ENCODE results near the gene KIAA0319L.
"Not testable (repeated sequence)": the region's sequence is repeated elsewhere in the genome, so short reads cannot be mapped to it uniquely, and the experiment has no call there.

The KIAA0319L gene

DNA sequence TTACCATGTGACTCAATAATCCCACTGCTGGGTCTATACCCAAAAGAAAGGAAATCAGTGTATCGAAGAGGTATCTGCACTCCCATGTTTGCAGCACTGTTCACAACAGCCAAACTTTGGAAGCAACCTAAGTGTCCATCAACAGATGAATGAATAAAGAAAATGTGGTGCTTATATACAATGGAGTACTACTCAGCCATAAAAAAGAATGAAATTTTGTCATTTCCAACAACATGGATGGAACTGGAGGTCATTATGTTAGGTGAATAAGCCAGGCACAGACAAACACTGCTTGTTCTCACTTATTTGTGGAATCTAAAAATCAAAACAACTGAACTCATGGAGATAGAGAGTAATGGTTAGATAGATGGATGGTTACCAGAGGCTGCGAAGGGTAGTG is 79.3 kb downstream of the KIAA0319L start:
- no peak for DNase-seq

DNA sequence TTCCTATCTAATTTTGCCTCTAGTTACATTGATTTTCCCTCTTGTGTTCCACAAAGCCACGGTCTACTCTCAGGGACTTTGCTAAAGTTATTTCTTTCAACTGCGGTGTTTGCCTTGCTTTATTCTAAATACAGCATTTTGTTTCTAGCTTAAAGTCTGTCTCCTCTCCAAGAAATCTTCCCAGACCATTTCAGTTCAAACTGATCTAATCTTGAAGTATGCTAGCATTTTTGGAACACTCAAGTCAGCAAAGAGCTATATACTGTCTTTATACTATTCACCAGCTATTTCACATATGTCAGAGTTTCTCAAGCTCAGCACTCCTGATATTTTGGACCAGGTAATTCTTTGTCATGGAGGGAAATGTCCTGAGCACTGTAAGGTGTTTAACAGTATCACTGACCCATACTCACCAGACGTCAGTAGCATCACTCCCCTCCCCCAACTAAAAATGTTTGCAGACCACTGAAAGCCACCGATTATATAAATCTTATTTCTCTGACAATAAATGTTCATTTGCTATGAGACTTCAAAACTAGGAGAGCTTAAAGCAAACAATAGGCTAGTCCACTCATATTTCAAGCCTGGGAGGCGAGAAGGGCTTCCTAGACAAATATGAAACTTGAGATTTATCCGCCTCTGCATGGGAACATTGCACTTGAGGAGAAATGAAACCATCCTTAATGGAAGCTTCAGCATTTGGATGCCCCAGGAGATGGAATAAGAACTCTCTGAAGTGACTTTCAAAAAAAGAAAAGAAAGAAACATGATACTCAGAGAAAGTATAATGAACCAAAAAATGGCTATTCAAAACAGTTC is 81.1 kb downstream of the KIAA0319L start:
- no peak for DNase-seq

DNA sequence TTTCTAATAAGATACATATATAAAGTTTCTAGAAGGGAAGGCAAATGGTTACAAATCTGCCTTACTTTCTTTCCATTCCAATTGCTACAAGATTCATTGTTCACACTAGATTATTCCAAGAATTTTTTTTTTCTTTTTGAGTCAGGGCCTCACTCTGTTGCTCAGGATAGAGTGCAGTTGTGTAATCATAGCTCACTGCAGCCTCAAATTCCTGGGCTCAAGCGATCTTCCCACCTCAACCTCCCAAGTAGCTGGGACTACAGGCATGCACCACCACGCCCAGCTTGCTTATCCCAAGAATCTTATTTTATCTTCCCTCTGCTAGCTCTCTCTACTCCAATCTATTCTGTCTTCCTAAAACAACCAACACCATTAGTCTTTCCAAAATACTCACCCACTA is 81.8 kb downstream of the KIAA0319L start:
- no peak for DNase-seq

DNA sequence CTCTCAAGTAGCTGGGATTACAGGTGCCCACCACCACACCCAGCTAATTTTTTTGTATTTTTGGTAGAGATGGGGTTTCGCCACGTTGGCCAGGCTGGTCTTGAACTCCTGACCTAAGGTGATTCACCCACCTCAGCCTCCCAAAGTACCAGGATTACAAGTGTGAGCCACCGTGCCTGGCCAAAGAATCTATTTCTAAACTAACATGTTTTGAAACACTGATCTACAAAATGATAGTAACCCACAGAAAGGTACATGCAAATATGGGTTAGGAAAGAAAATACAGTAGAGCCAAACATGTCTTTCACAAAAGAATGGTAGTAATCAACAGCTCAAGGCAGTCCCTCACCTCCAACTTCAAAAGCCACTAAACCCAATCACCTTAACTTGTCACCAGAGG is 84.0 kb downstream of the KIAA0319L start:
- DNase-seq = not testable (repeated sequence)

DNA sequence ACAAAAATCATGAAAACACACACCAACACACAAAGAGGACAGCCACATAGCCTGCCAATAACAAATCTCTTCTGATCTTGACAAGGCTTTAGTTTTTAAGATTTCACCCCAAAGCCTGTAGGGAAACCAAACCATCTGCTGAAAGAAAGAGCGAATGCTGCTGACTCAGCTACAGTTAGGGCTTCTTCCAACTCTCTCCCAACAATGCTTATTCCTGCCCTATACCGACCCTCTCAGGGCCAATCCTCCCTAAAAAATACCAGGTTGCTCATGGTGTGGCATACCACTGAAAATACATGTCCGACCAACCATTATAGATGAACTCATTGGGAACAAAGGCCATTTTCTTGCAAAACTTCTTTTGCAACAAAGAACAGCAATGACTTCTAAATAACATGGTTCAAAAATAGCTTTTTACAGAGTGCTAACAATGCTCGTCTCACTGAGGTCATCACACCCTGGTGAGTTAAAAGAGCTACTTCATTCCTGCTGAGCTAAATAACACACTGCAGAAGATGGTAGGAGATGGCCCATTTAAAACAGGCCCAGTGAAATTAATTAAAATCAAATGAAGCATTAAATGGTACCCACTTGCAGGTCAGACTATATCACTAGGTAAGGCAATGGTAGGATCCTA is 86.1 kb downstream of the KIAA0319L start:
- no peak for DNase-seq

DNA sequence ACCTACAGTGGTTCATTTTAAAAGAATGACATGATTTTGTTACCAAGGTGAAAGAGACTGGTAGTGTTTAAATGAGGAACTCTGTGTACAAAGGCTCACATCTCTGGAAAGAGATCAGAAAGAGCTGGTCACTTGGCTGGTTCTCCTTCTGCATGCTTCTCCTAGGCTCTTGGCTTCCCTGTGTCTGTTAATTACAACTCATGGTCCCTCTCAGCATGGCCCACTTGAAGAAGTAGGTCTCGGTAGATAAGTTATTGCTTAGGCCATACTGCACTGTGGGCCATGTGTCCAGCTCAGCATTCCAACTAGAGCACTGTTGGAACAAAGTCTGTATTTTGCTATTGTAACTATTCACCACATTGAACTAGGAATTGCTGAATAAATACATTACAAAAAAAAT is 91.1 kb downstream of the KIAA0319L start:
- no peak for DNase-seq

DNA sequence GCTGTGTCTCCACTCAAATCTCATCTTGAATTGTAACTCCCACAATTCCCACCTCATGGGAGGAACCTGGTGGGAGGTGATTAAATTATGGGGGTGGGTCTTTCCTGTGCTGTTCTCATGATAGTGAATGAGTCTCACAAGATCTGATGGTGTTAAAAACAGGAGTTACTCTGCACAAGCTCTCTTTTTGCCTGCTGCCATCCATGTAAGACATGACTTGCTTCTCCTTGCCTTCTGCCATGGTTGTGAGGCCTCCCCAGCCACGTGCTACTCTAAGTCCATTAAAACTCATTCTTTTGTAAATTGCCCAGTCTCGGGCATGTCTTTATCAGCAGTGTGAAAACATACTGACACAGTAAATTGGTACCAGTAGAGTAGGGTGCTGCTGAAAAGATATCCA is 93.5 kb downstream of the KIAA0319L start:
- not testable (repeated sequence) for DNase-seq

DNA sequence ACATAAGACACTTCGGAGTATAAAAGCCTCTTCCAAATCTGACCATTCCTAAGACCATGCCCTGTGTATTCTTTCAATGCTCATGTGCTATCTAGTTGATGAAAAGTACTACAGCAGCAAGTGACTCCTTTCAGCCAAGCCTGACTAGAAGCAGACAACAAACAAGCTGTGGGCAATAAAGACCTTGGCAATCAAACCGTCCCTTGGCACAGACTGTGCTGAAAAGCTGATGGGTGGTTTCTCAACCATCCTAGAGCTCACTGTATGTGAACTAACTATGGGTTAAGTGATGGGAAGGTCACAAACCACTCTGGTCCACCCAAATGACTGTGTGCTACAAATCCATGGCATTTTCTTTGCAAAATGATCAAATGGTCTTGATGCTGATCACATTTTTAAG is 94.0 kb downstream of the KIAA0319L start:
- DNase-seq = no peak

DNA sequence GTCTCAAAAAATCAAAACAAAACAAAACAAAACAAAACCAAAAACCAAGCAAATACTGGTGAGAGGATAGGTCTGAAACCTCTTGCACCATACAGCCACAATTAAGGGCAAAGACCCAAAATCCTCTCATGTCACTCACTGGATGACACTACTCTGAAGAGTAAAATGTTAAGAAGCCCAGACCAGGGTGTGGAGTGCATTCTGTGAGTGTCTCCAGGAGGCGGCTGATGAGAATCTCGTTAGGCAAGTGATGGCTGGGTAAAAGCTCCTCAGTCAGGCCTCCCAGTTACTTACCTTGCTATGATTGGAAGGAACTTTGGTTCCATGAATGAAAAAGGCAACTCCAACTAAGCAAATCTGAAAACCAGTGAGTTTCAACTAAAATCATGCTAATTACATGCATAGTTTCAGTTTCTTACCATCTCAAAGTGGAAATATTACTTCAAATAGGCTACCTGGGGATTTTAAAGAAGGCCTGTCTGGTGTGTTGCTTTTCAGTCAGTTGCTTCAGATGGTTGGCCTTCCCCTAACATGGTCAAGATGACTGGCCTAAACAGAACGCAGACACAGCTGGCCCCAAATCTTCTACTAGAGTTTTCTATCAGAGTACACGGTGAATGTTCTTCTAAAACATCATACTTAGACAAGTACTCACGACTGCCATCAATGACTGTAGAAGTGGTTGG is 95.1 kb downstream of the KIAA0319L start:
- no peak for DNase-seq

DNA sequence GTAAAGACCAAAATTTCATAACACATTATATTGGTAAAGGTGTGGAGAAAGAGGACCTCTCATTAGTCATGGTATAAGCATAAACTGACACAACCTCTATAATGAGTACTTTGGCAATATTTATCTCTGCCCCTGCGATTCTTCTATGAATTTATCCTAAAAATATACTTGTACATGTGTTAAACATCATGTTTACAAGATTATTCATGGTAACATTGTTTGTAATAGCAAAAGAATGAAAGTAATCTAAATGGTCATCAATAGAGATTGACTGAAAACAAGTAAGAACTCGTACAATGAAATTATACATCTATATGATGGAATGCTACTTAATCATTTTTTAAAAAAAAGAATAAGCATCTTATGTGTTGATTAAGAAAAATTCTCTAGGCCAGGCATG is 96.4 kb downstream of the KIAA0319L start:
- no peak for DNase-seq

DNA sequence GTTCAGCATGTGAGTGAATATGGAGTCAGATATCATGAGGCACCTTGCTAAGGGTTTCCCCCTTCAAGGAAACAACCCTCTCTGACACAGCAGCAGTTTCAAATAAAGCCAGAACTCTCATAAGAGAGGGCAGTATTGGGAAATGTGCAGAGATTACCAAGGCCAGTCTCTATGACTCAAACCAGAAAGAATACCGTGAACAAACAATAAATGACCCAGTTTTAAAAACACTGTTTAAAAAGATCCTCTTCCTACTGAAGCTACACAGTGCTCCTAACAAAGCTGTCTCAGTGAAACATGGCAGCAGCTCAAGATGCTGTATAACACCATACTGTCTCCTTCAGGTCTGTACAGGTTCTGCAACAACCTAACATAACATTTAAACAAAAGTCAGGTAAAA is 102.6 kb downstream of the KIAA0319L start:
- no peak for DNase-seq

DNA sequence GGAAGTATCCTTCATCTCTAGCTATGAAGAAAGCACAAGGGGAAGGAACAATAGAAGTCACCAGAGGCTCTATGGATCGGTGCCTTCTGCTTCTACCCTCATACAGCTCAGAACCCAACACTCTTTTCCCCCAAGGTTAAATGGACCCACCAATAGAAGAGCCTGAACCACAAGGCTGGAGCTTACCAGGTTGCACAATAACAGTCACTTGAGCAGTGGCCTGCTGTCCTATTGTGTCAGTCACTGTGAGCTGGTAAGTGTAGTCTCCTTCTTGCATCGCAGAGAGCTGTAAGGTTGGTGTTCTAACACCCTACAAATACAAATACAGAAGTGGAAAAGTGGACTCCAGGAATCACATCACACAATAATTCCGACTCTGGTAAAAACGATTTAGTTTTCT is 103.0 kb downstream of the KIAA0319L start:
- DNase-seq = no peak

DNA sequence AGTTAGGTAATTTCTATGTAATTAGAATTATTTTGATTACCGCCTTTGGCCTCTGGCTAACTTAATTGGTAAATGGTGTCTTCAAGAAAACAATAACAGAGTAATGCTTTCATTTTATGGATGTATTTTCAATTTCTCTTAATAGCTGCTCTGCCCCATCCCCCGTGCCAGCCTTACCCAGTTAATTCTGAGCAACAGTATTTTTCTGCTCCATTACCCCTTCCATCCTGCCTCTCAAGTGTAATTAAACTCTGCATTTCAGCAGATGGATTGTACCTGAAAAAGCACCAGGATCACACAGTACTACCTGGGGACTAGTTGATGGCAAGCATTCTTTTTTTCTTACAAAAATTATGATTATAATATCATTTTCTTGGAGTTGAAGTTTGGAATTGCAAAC is 104.2 kb downstream of the KIAA0319L start:
- no peak for DNase-seq

DNA sequence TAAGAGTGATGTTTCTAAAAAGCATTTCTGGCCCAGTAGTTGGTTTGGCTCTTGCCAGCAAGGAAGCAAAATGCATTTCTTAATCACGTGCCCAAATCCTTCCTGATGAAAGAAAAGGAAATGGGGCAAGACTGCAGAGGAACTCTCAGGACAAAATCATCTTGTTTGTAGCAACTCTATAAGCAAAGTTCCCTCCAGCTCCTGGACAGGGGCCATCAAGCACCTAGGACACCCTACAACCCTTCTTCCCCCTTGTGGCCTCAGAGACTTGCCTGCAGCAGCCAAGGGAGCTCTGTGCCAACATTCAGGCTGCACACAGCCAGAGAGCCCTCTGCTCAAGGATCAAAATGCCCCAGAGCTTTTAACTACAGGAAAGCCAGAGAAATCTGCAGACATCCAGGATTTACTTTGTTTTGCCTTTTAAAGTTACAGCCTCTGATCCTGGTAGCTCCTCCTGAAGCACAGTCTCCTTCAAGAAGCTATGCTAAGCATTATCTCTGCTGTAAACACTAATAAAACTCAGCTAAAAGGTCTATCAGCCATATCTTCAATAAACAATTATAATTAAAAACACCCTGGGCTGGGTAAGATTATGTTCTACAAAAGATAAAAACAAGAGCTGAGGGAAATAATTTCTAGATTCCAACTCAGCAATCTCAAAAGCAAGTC is 105.0 kb downstream of the KIAA0319L start:
- DNase-seq = peak; percentile 22

DNA sequence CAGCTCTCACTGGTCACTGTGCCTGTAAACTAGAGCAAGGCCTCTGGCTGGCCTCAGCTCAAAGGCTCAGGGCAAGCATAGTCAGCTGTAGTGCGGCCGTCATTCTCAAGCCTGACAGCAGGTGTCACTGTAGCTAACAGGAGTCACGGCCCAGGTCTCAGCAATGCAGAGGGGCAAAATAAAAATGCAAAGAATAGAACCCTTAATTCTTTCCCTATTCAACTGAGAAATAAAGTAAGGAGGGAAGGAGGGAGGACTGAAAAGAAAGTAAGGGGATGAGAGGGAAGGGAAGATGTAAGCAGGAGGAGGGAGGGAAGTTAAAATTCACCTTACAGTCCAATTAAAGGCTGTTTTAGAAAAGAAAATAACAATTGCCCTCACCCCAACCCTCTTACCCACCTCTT is 106.1 kb downstream of the KIAA0319L start:
- DNase-seq = peak; percentile 83

DNA sequence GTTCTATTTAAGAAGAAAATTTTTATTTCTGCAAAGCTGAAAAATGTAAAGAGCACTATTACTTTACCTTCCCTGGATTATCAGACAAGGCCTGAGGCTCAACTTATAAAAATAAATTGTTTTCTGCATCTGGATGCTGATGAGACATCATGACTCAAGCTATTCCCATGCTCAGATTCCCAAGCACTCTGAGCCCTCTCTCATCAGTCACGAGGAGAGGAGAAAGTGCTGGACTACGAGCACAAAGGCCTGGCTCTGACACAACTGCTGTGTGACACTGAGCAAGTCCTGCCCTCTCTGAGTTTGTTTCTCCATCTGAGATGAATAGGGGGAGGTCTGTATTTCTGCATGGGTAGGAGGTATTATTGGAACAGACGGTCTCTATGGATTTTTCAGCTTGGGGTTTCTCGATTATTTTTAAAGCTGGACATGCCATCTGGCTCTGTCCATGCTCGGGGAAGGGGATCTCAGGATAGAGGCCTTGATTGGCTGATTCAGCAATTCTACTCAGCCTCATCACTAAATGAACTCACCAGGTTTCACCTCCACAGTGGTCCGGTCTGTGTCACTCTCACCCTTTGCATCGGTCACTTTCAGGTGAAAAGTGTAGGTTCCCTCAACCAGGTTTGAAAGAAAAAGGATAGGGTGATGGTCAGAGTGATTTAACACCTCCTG is 107.7 kb downstream of the KIAA0319L start:
- no peak for DNase-seq

DNA sequence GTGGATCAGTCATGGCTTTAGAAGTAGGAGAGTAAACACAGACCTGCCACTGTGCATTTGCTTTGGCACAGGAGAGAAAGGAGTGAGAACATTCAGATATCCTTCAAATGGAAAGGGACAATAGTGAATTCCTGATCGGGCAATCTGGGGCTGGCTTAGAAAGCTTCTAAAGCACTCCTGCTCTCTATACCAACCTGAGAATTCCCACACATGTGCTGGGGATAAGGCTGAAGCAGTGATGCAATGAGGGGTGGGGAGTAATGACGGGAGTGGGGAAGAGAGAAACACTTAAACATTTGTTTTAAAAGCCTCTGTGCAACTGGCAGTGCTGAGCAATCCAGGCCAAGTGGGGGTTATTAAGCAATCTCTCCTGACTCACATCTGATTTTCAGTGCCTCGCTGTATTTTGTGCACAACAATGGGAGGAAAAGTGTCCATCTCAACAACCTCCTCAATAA is 108.8 kb downstream of the KIAA0319L start:
- no peak for DNase-seq

DNA sequence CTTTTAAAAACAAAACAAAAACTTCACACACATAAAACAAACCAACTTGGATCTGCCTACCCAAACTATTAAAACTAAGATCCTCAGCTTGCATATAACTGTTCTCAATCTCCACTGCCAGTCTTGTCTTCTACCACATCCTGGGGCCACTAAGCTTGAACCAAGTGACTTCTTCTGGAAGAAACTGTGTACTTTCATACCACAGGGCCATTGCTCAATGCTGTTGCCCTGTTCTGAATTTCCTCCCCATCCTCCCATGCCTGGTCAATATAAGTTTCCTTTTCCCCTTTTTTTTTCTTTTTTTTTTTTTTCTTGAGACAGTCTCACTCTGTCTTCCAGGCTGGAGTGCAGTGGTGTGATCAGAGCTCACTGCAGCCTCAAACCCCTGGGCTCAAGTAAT is 109.9 kb downstream of the KIAA0319L start:
- DNase-seq = no peak

DNA sequence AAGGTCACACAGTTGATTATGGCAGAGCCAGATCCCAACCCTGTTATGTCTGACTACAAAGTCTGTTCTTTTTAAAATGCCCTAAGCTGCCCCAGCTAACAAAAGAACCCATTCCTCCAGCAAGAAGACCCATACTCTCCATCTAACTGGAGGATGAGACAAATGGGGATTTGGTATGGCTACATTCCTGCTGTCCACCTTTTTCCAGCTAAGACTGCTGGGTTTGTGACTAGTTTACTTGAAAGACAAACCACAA is 112.8 kb downstream of the KIAA0319L start:
- DNase-seq = no peak

DNA sequence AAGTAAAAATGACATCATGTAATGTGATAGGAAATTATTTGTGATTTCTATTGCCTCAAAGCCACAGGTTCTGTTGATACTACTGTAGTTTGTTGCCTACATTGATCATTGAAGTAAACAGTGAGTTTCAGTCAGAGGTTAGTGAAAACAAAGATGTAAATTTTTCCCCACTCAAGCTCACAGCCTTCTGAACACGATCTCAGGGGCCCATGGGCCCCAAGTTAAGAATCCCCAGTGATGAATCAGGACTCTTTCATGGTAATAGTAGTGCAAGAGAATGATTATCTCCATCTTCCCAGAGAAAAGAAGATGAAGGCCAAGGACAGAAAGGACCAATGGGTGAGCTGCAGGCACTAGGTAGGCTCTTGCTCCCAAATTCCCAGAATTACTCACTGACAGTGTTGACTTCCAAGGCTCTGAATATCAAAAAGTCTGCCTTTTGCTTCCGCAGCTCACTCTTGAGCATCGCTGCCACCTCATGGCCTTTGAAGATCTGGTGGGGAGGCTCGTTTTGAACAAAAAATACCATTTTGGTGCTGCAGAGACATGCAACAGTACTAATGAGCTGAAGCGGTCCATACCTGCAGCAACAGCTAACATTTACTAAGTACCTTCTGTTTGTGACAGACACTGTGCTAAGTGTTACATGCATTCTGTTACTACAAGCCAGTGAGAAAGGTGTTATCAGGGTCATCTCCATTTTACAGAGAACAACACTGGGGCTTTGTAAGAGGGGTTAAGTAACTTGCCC is 113.3 kb downstream of the KIAA0319L start:
- no peak for DNase-seq

DNA sequence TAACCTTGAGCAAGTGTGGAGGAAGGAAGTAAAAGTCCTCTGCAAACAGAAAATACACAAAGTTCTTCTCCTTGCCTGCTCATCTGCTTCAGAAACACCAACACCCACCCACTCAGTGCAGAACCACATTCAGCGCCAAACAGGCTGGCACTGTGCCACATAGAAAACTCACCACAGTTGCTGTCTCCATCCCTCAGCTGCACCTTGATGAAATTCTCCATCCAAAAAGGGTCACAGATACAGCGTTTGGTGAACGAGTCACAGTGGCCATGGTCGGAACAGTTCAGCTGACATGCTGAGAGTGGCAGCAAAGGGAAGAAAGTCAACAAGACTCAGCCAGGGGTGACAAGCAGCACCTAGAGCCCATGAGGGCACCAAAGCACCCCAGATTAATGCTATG is 114.5 kb downstream of the KIAA0319L start:
- peak; percentile 40 for DNase-seq

DNA sequence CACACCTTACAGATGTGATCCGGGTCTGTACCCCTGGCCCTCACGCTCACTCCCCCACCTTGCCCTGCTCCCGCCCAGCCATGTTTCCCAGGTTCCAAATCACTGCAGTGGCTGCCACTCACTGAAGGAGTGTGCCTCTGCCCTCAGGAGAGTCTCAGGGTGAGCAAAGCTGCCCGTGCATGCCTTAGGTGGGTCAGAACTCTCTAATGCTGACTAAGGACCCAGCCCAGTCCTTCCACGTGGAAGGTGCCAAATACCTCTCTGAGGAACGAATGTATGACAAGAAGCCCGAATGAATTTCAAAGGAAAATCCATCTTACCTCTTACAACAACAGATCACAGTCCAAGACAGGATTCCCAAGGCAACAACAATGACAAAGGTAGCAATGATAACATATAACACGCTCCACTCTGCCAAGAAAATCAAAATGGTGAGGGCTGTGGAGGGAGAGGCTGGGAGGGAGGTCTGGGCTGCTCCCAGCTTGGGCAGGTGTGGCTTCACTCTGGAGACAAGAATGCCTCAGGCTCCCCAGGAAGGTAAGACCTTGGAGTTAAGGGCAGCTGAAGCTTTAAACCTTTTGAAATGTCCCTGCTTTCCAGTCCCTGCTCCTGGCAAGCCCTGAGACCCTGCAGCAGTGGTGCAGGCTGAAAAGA is 115.2 kb downstream of the KIAA0319L start:
- DNase-seq = no peak

Data from CD4-positive, alpha-beta T cell treated with Interleukin-6 for 4 hours (primary cell).